ENCODE results near the gene C19orf33.

Gene C19orf33

DNA sequence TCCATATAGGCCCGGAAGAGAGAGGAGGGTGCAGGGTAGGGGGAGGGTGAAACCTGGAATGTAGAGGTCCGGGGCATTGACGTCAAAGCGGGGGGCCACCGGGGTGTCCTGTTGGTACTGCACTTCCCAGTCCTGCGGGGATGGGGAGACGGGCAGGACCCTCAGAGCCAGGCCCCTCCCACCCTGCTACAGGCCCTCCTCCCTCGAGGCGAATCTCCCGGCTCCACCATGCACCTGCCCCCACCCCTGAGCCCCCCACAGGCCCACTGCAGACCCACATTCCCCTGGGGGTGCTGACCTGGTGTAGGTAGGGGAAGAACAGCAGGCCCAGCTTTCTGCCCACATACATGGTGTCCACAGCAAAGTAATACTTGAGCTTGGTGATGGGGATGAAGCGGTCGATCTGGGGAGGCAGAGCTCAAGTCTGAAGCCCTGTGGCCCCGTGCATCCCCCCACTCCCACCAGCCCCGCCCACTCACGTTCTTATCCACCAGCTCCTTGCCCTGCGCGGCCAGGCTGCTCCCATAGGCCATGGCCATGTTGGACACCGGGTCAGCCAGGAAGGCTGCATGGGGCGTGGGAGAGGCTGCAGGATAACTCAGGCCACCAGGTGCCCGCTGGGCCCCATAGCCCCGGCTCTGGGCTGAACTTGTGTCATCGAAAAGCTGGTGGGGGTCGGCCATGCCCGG lies 5.0 kb downstream of the C19orf33 start:
- DNase-seq (ENCODE audit: low read depth), result no peak

DNA sequence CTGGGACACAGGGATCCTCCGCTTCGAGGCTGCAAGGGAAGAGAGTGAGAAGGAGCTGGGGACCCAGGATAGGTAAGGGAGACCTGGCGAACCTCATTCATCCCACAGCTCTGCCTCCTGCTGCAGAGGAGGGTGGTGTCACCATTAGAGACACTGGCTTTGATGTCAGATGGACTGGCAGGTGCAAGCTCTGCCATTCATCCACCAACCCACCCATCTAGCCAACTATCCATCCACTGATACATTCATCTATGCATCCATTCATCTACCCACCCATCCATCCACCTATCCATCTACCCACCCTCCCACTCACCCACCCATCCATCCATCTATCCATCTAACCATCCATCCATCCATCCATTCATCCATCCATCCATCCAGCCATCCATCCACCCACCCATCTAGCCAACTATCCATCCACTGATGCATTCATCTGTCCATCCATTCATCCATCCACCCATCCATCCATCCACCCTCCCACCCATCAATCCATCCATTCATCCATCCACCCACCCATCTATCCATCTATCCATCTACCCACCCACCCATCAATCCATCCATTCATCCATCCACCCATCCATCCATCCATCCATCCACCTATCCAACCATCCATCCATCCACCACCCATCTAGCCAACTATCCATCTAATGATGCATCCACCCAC lies 5.7 kb downstream of the C19orf33 start:
- DNase-seq (ENCODE audit: low read depth), result no peak

DNA sequence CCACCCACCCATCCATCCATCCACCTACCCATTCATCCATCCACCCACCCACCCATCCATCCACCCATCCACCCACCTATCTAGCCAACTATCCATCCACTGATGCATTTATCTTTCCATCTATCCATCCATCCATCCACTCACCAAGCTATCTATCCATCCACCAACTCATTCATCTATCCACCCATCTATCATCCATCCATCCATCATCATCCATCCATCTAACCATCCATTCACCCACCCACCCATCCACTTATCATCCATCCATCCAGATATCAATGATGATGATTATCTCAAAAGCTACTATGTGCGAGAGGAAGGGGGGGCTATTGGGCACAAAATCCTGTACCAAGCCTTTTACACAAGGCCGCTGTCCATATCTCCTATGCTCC lies 6.2 kb downstream of the C19orf33 start:
- no peak for DNase-seq (ENCODE audit: low read depth)

DNA sequence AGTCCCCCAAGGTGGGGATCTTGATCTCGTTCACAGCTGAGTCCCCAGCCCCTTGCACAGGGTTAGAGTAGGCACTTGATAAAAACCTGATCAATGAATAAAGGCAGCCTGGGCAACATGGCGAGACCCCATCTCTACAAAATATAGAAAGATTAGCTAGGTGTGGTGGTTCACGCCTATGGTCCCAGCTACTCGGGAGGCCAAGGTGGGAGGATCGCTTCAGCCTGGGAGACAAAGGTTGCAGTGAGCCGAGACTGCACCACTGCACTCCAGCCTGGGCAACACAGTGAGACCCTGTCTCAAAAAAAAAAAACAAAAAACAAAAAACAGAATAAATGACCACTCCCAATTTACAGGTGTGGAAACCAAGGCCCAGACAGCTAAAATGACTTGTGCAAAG lies 6.9 kb downstream of the C19orf33 start:
- no peak for DNase-seq (ENCODE audit: low read depth)

DNA sequence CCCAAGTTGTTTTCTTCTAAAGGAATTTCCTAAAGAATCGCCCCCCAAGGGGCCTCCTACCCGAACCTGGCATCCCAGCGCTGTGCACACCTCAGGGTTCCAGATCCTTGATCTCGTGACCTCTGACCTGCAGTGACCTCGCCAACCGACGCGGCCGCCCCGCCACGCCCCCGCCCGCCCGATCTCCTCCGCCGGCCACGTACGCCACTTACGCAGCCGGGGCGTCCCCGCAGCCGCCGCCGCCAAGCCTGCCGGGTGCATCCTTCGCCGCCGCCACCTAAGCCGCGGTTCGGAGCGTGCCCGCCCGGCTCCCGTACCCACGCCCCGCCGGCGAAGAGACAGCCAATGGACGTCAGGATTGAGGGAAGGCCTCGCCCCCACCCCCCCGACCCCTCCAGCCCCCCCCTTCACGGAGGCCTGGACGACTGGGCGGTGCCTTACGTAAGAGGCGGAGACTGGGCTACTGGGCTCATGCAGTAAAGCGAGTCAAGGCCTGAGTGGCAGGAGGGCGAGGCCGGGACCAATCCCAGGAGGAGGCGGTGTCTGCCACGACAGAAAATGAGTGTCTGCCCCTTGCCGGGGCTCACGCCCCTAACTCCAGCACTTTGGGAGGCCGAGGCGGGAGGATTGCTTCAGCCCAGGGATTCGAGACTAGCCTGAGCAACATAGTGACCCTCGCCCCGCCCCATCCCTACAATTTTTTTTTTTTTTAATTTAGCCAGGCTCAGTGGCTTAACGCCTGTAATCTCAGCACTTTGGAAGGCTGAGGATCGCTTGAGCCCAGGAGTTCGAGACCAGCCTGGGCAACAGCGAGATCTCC lies 11.8 kb downstream of the C19orf33 start, which contains the start of gene YIF1B:
Gene YIF1B (minus strand): TSS at position 291 of the 820 bp plus-strand sequence. CDS start 30 bp downstream, at position 261.
- peak; percentile 88 for DNase-seq (ENCODE audit: low read depth)

DNA sequence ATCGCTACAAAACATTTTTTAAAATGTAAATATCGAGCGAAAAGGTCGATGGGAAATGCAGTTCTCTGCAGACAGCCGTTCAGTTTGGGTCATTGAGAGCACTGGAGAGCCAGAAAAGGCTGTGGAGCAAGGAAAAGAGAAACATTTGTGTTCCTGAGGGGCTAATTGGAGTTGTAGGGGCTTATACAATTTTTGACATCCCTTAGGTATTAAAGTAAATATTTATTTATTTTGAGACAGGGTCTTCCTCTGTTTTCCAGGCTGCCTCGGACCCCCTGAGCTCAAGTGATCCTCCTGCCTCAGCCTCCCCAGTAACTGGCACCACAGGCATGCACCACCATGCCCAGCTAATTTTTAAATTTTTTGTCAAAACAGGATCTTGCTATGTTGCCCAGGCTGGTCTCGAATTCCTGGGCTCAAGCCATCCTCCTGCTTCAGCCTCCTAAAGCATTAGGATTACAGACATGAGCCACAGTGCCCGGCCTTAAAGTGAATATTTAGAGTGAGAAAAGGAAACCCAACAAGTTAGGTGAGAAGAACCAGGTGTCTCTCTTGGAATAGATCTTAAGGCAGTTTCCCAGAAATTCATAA lies 12.5 kb downstream of the C19orf33 start:
- DNase-seq (ENCODE audit: low read depth), result no peak

DNA sequence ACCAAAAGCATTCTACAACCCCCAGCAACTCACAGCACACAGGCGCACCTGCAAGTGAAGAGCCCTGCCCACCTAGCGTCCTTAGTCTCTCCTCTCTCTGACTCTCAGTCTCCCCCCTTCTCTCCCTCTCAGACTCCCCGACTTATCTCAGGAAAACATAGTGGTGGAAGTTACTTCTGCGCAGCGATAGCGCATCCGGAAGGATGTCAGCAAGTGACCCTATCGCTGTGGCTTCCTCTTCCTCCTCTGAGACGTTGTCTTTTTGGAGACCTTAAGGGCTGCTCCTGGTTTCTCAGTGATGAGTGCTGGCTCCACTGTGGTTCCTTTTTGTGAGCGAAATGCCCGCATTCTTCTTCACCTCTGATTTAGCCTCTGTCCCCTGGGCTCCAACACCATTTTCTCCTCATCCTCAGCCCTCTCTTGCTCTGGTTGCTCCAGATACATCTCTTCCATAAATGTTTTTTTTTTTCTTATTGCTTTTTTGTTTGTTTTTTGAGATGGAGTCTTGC lies 13.1 kb downstream of the C19orf33 start:
- DNase-seq (ENCODE audit: low read depth), result no peak

DNA sequence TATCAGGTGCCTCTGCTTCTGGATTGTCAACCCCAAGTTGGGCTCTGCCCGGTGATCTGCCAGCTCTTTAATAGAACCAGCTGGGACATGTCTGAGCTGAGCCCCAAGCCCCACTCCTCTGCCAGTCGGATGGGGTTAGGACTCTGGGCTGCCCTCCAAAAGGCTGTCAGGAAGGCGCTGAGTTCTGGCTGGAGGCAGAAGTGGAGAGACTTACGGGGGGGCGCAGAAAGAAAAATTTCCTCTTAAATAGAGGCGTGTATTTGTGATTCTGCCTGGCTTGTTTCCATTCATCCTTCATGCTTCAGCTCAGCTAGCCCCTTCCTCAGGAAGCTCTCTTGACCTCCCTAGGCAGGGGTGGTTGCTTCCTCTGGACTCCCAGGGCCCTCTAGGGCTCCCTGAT lies 14.6 kb downstream of the C19orf33 start:
- DNase-seq (ENCODE audit: low read depth), result no peak

DNA sequence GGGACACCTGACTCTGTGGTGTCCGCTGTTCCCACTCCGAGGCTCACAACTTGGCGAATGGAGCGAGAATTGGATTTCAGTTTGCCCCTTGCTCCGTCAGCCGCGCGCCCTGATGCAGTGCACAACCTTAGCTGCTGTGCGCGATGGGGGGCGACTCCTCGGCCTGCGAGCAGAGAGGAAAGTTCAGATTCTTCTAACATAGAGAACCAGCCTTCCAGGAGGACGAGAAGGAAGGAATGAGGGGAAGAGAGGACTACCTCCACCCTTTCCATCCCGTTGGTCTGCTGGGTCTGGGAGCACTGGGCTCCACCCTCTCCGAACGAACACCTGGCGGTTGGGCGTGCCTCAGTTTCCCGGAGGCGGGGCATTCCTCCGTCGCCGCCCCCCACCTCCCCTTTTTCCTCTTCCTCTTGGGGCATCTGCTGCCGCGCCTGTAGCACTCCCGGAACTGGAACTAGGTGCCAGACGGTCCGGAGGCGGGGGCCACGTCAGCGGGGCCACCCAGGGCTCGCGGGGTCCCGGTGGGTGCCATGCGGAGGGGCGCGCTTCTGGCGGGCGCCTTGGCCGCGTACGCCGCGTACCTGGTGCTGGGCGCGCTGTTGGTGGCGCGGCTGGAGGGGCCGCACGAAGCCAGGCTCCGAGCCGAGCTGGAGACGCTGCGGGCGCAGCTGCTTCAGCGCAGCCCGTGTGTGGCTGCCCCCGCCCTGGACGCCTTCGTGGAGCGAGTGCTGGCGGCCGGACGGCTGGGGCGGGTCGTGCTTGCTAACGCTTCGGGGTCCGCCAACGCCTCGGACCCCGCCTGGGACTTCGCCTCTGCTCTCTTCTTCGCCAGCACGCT lies 15.6 kb downstream of the C19orf33 start, which contains the start of gene KCNK6:
Gene KCNK6 (plus strand): TSS at position 425 of the 838 bp plus-strand sequence. CDS start 106 bp downstream, at position 531.
- peak; percentile 27 for DNase-seq (ENCODE audit: low read depth)

DNA sequence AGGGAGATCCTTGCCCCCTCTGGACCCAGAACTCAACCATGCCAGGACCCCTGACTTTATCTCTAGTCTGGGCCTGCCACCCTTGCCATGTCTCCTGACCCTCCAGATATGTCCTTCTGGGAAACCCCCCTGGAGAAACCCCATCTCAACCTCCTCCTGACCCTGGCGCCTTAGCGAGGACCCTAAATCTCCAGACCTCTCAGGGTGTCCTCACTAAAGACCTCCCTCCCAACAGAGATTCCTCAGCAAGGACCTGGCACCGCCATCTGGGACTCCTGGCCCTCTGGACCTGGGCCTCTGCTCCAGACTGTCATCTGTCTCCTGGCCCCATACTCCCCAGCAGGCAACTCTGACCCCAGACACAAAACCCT lies 16.9 kb downstream of the C19orf33 start:
- DNase-seq (ENCODE audit: low read depth), result no peak

DNA sequence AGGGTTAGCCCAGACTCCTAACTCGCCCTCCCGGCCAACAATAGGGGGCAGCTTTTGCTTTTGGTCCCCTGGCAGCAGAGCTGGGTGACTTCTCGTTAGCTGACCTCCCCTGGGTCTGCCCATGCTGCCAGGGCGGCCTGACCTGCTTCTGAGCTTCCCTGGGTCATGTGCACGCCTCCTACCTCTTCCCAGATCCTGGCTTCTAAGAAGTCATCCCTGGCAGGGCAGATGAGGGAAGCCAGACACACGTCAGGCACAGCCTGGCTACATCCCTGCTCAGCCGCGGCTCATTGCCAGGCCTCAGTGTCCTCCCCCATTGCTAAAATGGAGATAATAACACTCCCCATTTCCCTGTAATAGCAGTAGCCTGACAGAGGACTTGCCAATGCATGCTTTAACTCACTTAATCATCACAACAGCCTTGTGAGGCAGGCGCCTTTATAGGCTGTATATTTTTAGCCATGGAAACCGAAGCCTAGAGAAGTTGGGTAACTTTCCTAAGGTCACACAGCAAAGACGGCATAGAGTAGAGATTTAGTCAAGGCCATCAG lies 17.7 kb downstream of the C19orf33 start:
- no peak for DNase-seq (ENCODE audit: low read depth)

DNA sequence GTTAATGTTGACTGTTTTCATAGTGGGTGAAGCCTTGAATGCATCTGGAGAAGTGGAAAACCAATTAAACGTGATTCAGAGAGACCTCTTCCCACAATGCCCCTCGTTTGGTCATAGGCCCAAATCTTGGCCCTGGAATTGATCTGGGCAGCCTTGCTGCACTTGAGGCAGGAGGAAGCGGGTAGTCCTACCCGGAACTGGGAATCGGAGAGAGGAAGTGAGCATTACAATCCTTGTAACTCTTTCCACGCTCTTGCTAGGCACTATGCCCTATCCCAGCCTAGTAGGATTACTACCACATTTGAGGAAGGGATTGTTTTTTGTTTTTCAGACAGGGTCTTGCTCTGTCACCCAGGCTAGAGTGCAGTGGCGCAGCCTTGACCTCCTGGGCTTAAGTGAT lies 19.2 kb downstream of the C19orf33 start:
- no peak for DNase-seq (ENCODE audit: low read depth)

DNA sequence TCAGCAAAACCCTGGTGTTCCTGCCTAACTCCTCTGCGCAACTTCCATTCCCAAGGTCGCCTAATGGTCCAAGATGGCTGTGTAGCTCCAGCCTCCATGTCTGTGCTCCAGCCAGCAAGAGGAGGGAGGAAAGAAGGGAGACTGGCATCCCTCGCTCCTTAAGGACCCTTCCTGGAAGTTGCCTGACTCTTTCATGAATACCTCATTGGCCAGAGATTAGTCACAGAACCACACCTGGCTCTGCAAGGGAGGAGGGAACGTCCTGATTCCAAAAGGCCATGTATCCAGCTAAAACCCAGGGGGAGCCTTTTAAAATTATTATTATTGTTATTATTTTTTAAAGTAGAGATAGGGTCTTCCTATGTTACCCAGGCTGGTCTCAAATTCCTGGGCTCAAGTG lies 20.4 kb downstream of the C19orf33 start:
- DNase-seq (ENCODE audit: low read depth), result no peak

DNA sequence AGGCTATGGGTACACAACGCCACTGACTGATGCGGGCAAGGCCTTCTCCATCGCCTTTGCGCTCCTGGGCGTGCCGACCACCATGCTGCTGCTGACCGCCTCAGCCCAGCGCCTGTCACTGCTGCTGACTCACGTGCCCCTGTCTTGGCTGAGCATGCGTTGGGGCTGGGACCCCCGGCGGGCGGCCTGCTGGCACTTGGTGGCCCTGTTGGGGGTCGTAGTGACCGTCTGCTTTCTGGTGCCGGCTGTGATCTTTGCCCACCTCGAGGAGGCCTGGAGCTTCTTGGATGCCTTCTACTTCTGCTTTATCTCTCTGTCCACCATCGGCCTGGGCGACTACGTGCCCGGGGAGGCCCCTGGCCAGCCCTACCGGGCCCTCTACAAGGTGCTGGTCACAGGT lies 22.5 kb downstream of the C19orf33 start:
- no peak for DNase-seq (ENCODE audit: low read depth)

DNA sequence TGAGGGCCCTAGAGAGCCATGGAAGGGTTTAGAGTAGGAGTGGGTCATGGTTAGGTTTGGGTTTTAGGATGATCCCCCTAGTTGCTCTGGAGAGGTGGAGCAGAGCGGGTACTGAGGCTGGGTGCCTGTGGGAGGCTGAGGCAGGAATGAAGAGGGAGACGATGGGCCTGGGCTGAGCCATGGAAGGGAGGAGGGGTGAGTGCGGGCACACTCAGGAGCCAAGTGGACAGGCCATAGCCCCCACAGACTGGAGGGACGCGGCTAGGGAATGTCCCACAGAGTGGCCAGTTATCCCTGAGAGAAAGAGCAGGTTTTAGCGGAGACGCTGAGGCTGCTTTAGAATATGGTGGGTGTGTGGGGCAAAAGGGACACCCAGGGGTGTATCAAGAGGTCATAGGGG lies 25.6 kb downstream of the C19orf33 start:
- no peak for DNase-seq (ENCODE audit: low read depth)

DNA sequence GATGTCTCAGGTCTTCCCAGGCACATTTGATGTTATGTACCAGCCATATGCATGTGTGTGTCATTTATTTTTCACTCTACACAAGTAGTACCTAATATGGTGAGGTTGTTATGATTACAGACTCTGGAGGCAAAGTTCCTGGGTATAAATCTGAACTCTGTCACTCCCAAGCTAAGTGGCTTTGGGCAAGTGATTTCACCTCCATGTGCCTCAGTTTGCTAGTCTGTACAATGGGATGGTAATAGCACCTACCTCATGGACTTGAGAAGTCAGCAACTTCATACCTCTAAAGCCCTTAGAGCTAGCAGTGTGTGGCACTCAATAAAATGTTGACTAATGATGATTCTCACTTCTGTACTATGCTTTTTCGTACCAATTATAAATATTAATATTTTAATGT lies 27.7 kb downstream of the C19orf33 start:
- DNase-seq (ENCODE audit: low read depth), result no peak

DNA sequence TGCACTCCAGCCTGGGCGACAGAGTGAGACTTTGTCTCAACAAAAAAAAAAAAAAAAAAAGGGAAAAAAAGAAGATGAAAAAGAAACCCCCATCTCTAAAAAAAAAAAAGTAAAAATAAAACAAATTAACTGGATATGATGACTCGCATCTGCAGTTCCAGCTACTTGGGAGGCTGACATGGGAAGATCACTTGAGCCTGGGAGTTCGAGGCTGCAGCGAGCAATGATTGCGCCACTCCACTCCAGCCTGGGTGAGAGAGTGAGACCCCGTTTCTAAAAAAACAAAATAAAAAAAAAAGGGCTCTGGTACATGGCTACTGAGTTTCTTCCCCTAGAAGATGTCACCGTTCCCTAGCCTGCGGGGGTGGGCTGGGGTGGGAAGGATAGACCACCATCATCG lies 29.2 kb downstream of the C19orf33 start:
- DNase-seq (ENCODE audit: low read depth), result no peak

DNA sequence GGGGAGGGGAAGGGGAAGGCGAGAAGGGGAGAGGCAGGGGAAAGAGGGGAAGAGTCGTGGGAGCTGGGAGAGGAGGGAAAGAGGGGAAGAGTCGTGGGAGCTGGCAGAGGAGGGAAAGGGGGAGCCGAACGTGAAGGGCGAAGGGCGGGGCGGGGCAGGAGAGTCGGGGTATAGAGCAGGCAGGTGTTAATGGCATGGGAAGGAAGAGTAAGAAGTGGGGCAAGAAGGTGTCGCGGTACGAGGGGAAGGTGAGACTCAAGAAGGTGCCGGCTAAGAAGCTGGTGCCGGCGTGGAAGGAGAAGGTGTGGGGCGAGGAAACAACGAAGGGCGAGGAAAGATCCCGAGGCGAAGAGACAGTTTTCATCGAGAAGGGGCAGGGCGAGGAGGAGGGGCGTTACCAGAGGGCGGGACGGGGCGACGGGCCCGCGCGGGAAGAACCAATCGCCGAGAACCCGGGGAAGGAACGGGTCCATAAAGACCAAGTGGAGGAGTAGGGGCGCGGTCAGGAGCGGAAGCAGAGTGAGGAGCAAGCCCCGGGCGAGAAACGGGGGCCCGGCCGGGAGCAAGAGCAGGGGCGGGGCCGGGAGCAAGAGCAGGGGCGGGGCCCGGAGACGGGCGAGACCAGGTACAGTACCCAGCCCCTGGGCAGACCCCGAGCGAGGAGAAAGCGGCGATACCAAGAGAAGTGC lies 32.0 kb downstream of the C19orf33 start:
- DNase-seq (ENCODE audit: low read depth), result peak; percentile 89

DNA sequence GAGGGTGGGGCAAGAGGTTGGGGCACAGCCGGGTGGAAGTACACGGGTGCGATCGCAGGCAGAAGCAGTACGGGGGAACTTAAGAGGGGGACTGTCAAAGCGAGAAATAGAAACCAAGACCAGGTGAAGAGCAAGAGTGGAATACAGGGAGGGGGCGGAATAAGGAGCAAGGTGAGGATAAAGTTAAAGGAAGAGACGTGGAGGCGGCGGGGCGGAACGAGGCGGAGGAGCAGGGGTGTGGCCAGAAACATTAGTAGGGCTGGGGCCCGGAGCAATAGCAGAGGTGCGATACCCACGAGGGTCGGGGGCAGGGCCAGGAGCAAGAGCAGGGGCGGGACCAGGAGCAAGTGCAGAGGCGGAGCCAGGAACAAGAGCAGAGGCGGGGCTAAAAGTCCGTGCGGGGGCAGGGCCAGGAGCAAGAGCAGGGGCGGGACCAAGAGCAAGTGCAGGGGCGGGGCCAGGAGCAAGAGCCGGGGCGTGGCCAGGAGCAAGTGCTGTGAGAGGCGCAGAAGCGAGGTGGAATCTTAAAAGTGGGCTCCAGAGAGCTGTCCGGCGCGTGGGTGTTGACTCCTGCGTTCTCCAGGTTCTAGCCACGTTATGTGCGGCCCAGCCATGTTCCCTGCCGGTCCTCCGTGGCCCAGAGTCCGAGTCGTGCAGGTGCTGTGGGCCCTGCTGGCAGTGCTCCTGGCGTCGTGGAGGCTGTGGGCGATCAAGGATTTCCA lies 32.7 kb downstream of the C19orf33 start:
- DNase-seq (ENCODE audit: low read depth), result peak; percentile 87

DNA sequence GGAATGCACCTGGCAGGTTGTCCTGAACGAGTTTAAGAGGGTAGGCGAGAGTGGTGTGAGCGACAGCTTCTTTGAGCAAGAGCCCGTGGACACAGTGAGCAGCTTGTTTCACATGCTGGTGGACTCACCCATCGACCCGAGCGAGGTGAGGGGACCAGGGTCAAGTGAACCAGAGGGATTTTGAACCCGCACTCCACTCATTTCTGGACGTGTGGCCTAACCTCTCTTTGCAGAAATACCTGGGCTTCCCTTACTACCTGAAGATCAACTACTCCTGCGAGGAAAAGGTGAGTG lies 33.3 kb downstream of the C19orf33 start:
- DNase-seq (ENCODE audit: low read depth), result no peak
